Natural killer cell treated with Interleukin-12 subunit alpha and Interleukin-12 subunit beta and Interleukin-15 and Interleukin-18, amount 100 ng/mL, for 72 hours (primary cell): ENCODE measurements around the gene EPB41L4A. TPM values are rescaled to one million over a fixed set of nuclear protein-coding genes. Genes with fewer than 3 reads are reported as not detected.

Source experiments
- ATAC-seq, 2 donors: fragments of 150-1000 bp; cut with Tn5 transposase in 1 of 2; sonication (Bioruptor Pico), chemical (Tn5 transposase) in 1 of 2; 2 replicates each; pipeline ENCODE4 v1.10.0; 2021
- DNase-seq: peaks from one replicate; pipeline ENCODE4 v3.0.0; 2022; ENCODE audit warnings: low spot score
- H3K27ac Mint-ChIP-seq, 2 donors: 1 replicate in 1 of 2; 2 replicates in 1 of 2; pipeline ENCODE4 v1.8.0; 2022; ENCODE audit warnings: mixed read lengths in 2 of 2, mild to moderate bottlenecking in 1 of 2, moderate library complexity in 1 of 2
- H3K27me3 Mint-ChIP-seq, 2 donors: 1 replicate in 1 of 2; 2 replicates in 1 of 2; pipeline ENCODE4 v1.8.0; 2022; ENCODE audit warnings: mixed read lengths in 2 of 2
- H3K36me3 Mint-ChIP-seq: one replicate; pipeline ENCODE4 v1.8.0; 2022; ENCODE audit warnings: mixed read lengths
- H3K4me1 Mint-ChIP-seq, 2 donors: 1 replicate in 1 of 2; 2 replicates in 1 of 2; pipeline ENCODE4 v1.8.0; 2022; ENCODE audit warnings: low read depth in 2 of 2, mixed read lengths in 2 of 2, mild to moderate bottlenecking in 1 of 2
- H3K4me3 Mint-ChIP-seq: one replicate; pipeline ENCODE4 v1.8.0; 2022; ENCODE audit warnings: mixed read lengths
- H3K9me3 Mint-ChIP-seq: 2 replicates; pipeline ENCODE4 v1.8.0; 2022; ENCODE audit warnings: mixed read lengths
- total RNA-seq, 2 donors: library from RNA; stranded (reverse); gene quantifications; one replicate each; pipeline ENCODE4 v1.2.3, GENCODE V29; 2022

EPB41L4A gene
- total RNA-seq, 2 donors from 2014 or later, result 11.7 to 12.7 TPM

- Mint-ChIP-seq H3K4me3 (no peak overlapping the region), H3K36me3 (no peaks in the 10 kb centered on the region), H3K4me1 (no peaks in the 10 kb centered on the region), H3K9me3 (no peaks in the 10 kb centered on the region), H3K27ac (no peak overlapping the region), H3K27me3 (peaks cover 6 to 24% of the 10 kb centered on the region in 2 donors)
- ATAC-seq (peak; percentile 76 to 78), DNase-seq (peak; percentile 76)
These were observed 272.5 kb downstream of the EPB41L4A start for GRCh38 chr5:112146323-112147226.

- H3K9me3 Mint-ChIP-seq, result no peaks in the 10 kb centered on the region
- H3K27me3 Mint-ChIP-seq, result peaks cover 10 to 15% of the 10 kb centered on the region in 2 donors
- H3K27ac Mint-ChIP-seq, result no peak overlapping the region
- H3K36me3 Mint-ChIP-seq, result no peaks in the 10 kb centered on the region
- DNase-seq (no peak), ATAC-seq (no peak)
- H3K4me3 Mint-ChIP-seq, result no peak overlapping the region
- peaks cover 0 to under 1% of the 10 kb centered on the region in 2 donors for H3K4me1 Mint-ChIP-seq
These were observed 275.4 kb downstream of the EPB41L4A start for GRCh38 chr5:112143690-112144089.

- Mint-ChIP-seq H3K4me3 (no peak overlapping the region), H3K27me3 (peaks cover 10 to 15% of the 10 kb centered on the region in 2 donors)
- ATAC-seq, result no peak
These were observed 276.3 kb downstream of the EPB41L4A start for GRCh38 chr5:112142769-112143270.

GRCh38 chr5:112141582-112141981, 277.5 kb downstream of the EPB41L4A start:
- H3K4me1 Mint-ChIP-seq, result peaks cover 0 to 11% of the 10 kb centered on the region in 2 donors
- H3K27me3 Mint-ChIP-seq, result peaks cover 10 to 15% of the 10 kb centered on the region in 2 donors
- H3K27ac Mint-ChIP-seq, result no peak overlapping the region
- no peaks in the 10 kb centered on the region for H3K36me3 Mint-ChIP-seq
- no peak for DNase-seq
- no peaks in the 10 kb centered on the region for H3K9me3 Mint-ChIP-seq
- no peak for ATAC-seq
- H3K4me3 Mint-ChIP-seq, result no peak overlapping the region

More at GRCh38 chr5:112142769-112143270, 276.3 kb downstream of the EPB41L4A start:
- no peak overlapping the region for H3K27ac Mint-ChIP-seq
- H3K4me1 Mint-ChIP-seq, result peaks cover 0 to 5% of the 10 kb centered on the region in 2 donors
- DNase-seq, result no peak
- H3K36me3 Mint-ChIP-seq, result no peaks in the 10 kb centered on the region
- H3K9me3 Mint-ChIP-seq, result no peaks in the 10 kb centered on the region

- no peak overlapping the region for H3K4me3 Mint-ChIP-seq
- H3K4me1 Mint-ChIP-seq, result peaks cover 0 to 11% of the 10 kb centered on the region in 2 donors
- ATAC-seq (no peak), DNase-seq (no peak)
- H3K9me3 Mint-ChIP-seq, result no peaks in the 10 kb centered on the region
- H3K36me3 Mint-ChIP-seq, result no peaks in the 10 kb centered on the region
- peaks cover 10 to 15% of the 10 kb centered on the region in 2 donors for H3K27me3 Mint-ChIP-seq
- no peak overlapping the region for H3K27ac Mint-ChIP-seq
These were observed 280.6 kb downstream of the EPB41L4A start for GRCh38 chr5:112138526-112138925.

- Mint-ChIP-seq H3K4me1 (peaks cover 0 to 11% of the 10 kb centered on the region in 2 donors), H3K27ac (no peak overlapping the region), H3K9me3 (no peaks in the 10 kb centered on the region), H3K27me3 (peaks cover 6 to 8% of the 10 kb centered on the region in 2 donors), H3K36me3 (no peaks in the 10 kb centered on the region), H3K4me3 (no peak overlapping the region)
- ATAC-seq (no peak), DNase-seq (no peak)
These were observed 282.3 kb downstream of the EPB41L4A start for GRCh38 chr5:112136773-112137172.

GRCh38 chr5:112127861-112128260, 291.2 kb downstream of the EPB41L4A start:
- Mint-ChIP-seq H3K36me3 (no peaks in the 10 kb centered on the region), H3K4me3 (no peak overlapping the region), H3K4me1 (no peaks in the 10 kb centered on the region), H3K27me3 (peaks cover 9 to 50% of the 10 kb centered on the region in 2 donors), H3K27ac (no peak overlapping the region), H3K9me3 (no peaks in the 10 kb centered on the region)
- DNase-seq (no peak), ATAC-seq (no peak)

GRCh38 chr5:112126982-112127381, 292.1 kb downstream of the EPB41L4A start:
- Mint-ChIP-seq H3K9me3 (no peaks in the 10 kb centered on the region), H3K27me3 (peaks cover 9 to 59% of the 10 kb centered on the region in 2 donors)

GRCh38 chr5:112125903-112126302, 293.2 kb downstream of the EPB41L4A start:
- no peak for DNase-seq
- ATAC-seq, result no peak
- no peaks in the 10 kb centered on the region for H3K4me1 Mint-ChIP-seq
- peaks cover 9 to 69% of the 10 kb centered on the region in 2 donors for H3K27me3 Mint-ChIP-seq
- H3K4me3 Mint-ChIP-seq, result no peak overlapping the region
- no peak overlapping the region for H3K27ac Mint-ChIP-seq
- peaks cover 6% of the 10 kb centered on the region for H3K36me3 Mint-ChIP-seq
- peaks cover 3% of the 10 kb centered on the region for H3K9me3 Mint-ChIP-seq

More at GRCh38 chr5:112126982-112127381, 292.1 kb downstream of the EPB41L4A start:
- H3K36me3 Mint-ChIP-seq, result no peaks in the 10 kb centered on the region
- no peak overlapping the region for H3K27ac Mint-ChIP-seq
- DNase-seq (no peak), ATAC-seq (no peak)
- H3K4me3 Mint-ChIP-seq, result no peak overlapping the region
- no peaks in the 10 kb centered on the region for H3K4me1 Mint-ChIP-seq

GRCh38 chr5:112124788-112125187, 294.3 kb downstream of the EPB41L4A start:
- Mint-ChIP-seq H3K27me3 (peaks cover 12 to 76% of the 10 kb centered on the region in 2 donors), H3K9me3 (peaks cover 3% of the 10 kb centered on the region), H3K4me1 (no peaks in the 10 kb centered on the region), H3K36me3 (peaks cover 6% of the 10 kb centered on the region), H3K4me3 (no peak overlapping the region), H3K27ac (no peak overlapping the region)
- ATAC-seq (no peak), DNase-seq (no peak)

- ATAC-seq, result no peak
- no peaks in the 10 kb centered on the region for H3K4me1 Mint-ChIP-seq
- H3K27me3 Mint-ChIP-seq, result peaks cover 9 to 75% of the 10 kb centered on the region in 2 donors
- H3K4me3 Mint-ChIP-seq, result no peak overlapping the region
- no peak for DNase-seq
- H3K36me3 Mint-ChIP-seq, result peaks cover 6% of the 10 kb centered on the region
- peaks cover 3% of the 10 kb centered on the region for H3K9me3 Mint-ChIP-seq
- H3K27ac Mint-ChIP-seq, result no peak overlapping the region
These were observed 296.0 kb downstream of the EPB41L4A start for GRCh38 chr5:112123086-112123485.

- Mint-ChIP-seq H3K27me3 (peaks cover 9 to 70% of the 10 kb centered on the region in 2 donors), H3K9me3 (peaks cover 3% of the 10 kb centered on the region), H3K4me3 (no peak overlapping the region), H3K36me3 (peaks cover 6% of the 10 kb centered on the region), H3K4me1 (no peaks in the 10 kb centered on the region), H3K27ac (no peak overlapping the region)
- ATAC-seq, result no peak
- no peak for DNase-seq
These were observed 296.7 kb downstream of the EPB41L4A start for GRCh38 chr5:112122353-112122752.

- DNase-seq (no peak), ATAC-seq (no peak)
- H3K36me3 Mint-ChIP-seq, result peaks cover 6% of the 10 kb centered on the region
- peaks cover 8 to 66% of the 10 kb centered on the region in 2 donors for H3K27me3 Mint-ChIP-seq
- H3K9me3 Mint-ChIP-seq, result peaks cover 3% of the 10 kb centered on the region
- H3K27ac Mint-ChIP-seq, result no peak overlapping the region
- H3K4me1 Mint-ChIP-seq, result no peaks in the 10 kb centered on the region
- H3K4me3 Mint-ChIP-seq, result no peak overlapping the region
These were observed 297.8 kb downstream of the EPB41L4A start for GRCh38 chr5:112121258-112121657.

GRCh38 chr5:112119969-112120368, 299.1 kb downstream of the EPB41L4A start:
- Mint-ChIP-seq H3K27ac (no peak overlapping the region), H3K27me3 (peaks cover 8 to 72% of the 10 kb centered on the region in 2 donors), H3K9me3 (peaks cover 3% of the 10 kb centered on the region), H3K4me3 (no peak overlapping the region), H3K4me1 (no peaks in the 10 kb centered on the region), H3K36me3 (peaks cover 6% of the 10 kb centered on the region)
- DNase-seq (no peak), ATAC-seq (no peak)
